Upper lobe of right lung (tissue), 1 donor: Measurements from ENCODE around the gene MEGF10. TPM values are rescaled to one million over a fixed set of nuclear protein-coding genes. Genes with fewer than 3 reads are reported as not detected.

Source experiments
- ATAC-seq: fragments of 200-7000 bp; cut with Tn5 transposase; one replicate; pipeline ENCODE4 v1.9.1; 2020; ENCODE audit warnings: mild to moderate bottlenecking, moderate library complexity
- DNase-seq: peaks from one replicate; pipeline ENCODE4 v3.0.0-alpha.2; 2020
- H3K27ac ChIP-seq: fragments of 200-600 bp; one replicate; pipeline ENCODE4 v1.8.0; 2022
- H3K27me3 ChIP-seq: fragments of 200-600 bp; one replicate; pipeline ENCODE4 v1.8.0; 2022; ENCODE audit warnings: mild to moderate bottlenecking
- H3K36me3 ChIP-seq: fragments of 200-600 bp; one replicate; pipeline ENCODE4 v1.8.0; 2022
- H3K4me1 ChIP-seq: fragments of 200-600 bp; one replicate; pipeline ENCODE4 v1.8.0; 2022
- H3K4me3 ChIP-seq: fragments of 200-600 bp; one replicate; pipeline ENCODE4 v1.8.0; 2022; ENCODE audit warnings: mild to moderate bottlenecking
- H3K9me3 ChIP-seq: fragments of 200-600 bp; one replicate; pipeline ENCODE4 v1.8.0; 2022
- CTCF ChIP-seq: fragments of 200-600 bp; IDR thresholded peaks from one replicate; pipeline ENCODE4 v1.8.0; 2022; ENCODE audit warnings: antibody characterized with exemption
- intact Hi-C: fragments of 100-400 bp; cut with DNase I; formaldehyde crosslinking; loops from one replicate; pipeline ENCODE4 v1.11.0; 2022
- total RNA-seq: library from RNA; stranded (reverse); fragmentation: NEBNext Ultra II Directional; extraction: Animal tissue kit (Norgen Biotek cat#: 25700); gene quantifications from one replicate; pipeline ENCODE4 v1.2.1, GENCODE V29; 2021
- donor health status: DM: no; HTN: yes; CAD: no; lungs with severe emphysema.

The MEGF10 gene
- total RNA-seq, 1 donor from 2014 or later, result 0.26 TPM

GRCh38 chr5:127297348-127298035, 6.9 kb downstream of the MEGF10 start:
- H3K4me3 ChIP-seq, result no peak overlapping the region
- H3K9me3 ChIP-seq, result no peaks in the 10 kb centered on the region
- H3K36me3 ChIP-seq, result no peaks in the 10 kb centered on the region
- peaks cover 6% of the 10 kb centered on the region for H3K27me3 ChIP-seq
- no peaks in the 10 kb centered on the region for H3K4me1 ChIP-seq
- H3K27ac ChIP-seq, result no peak overlapping the region
- no peak for TF ChIP-seq CTCF
- intact Hi-C loops, result no loop called here
- DNase-seq, result no peak
- no peak for ATAC-seq

- no peak overlapping the region for H3K4me3 ChIP-seq
- no peaks in the 10 kb centered on the region for H3K9me3 ChIP-seq
- ATAC-seq (no peak), DNase-seq (no peak)
- peaks cover under 1% of the 10 kb centered on the region for H3K27me3 ChIP-seq
- no peak for TF ChIP-seq CTCF
- H3K4me1 ChIP-seq, result no peaks in the 10 kb centered on the region
- no peak overlapping the region for H3K27ac ChIP-seq
- no peaks in the 10 kb centered on the region for H3K36me3 ChIP-seq
- intact Hi-C loops, result no loop called here
Measured at GRCh38 chr5:127298036-127298429, 7.4 kb downstream of the MEGF10 start.

GRCh38 chr5:127298656-127299055, 8.1 kb downstream of the MEGF10 start:
- H3K27me3 ChIP-seq, result no peaks in the 10 kb centered on the region
- no peaks in the 10 kb centered on the region for H3K9me3 ChIP-seq
- TF ChIP-seq CTCF, result no peak
- H3K36me3 ChIP-seq, result no peaks in the 10 kb centered on the region
- intact Hi-C loops, result no loop called here
- ATAC-seq (no peak), DNase-seq (no peak)
- H3K4me3 ChIP-seq, result no peak overlapping the region
- H3K27ac ChIP-seq, result no peak overlapping the region
- no peaks in the 10 kb centered on the region for H3K4me1 ChIP-seq

- H3K9me3 ChIP-seq, result no peaks in the 10 kb centered on the region
- H3K4me3 ChIP-seq, result no peak overlapping the region
- H3K4me1 ChIP-seq, result no peaks in the 10 kb centered on the region
- H3K36me3 ChIP-seq, result no peaks in the 10 kb centered on the region
- H3K27ac ChIP-seq, result no peak overlapping the region
- intact Hi-C loops, result no loop called here
- no peak for ATAC-seq
- no peak for DNase-seq
- no peak for TF ChIP-seq CTCF
- no peaks in the 10 kb centered on the region for H3K27me3 ChIP-seq
Measured at GRCh38 chr5:127299678-127300077, 9.1 kb downstream of the MEGF10 start.

GRCh38 chr5:127302509-127302908, 11.9 kb downstream of the MEGF10 start:
- Histone ChIP-seq H3K27me3 (no peaks in the 10 kb centered on the region), H3K36me3 (no peaks in the 10 kb centered on the region), H3K4me3 (no peak overlapping the region), H3K9me3 (no peaks in the 10 kb centered on the region), H3K27ac (no peak overlapping the region), H3K4me1 (no peaks in the 10 kb centered on the region)
- no peak for ATAC-seq
- no peak for TF ChIP-seq CTCF
- no peak for DNase-seq
- intact Hi-C loops, result no loop called here

GRCh38 chr5:127303404-127303803, 12.8 kb downstream of the MEGF10 start:
- intact Hi-C loops, result no loop called here
- H3K4me1 ChIP-seq, result no peaks in the 10 kb centered on the region
- no peaks in the 10 kb centered on the region for H3K9me3 ChIP-seq
- ATAC-seq (no peak), DNase-seq (no peak)
- H3K4me3 ChIP-seq, result no peak overlapping the region
- TF ChIP-seq CTCF, result no peak
- no peaks in the 10 kb centered on the region for H3K36me3 ChIP-seq
- H3K27ac ChIP-seq, result no peak overlapping the region
- no peaks in the 10 kb centered on the region for H3K27me3 ChIP-seq
